ENCODE measurements around the gene ZNF277. TPM values are rescaled to one million over a fixed set of nuclear protein-coding genes. Genes with fewer than 3 reads are reported as not detected.

ZNF277 gene
- polyA plus RNA-seq, 3 donors, result 36.2 to 43.3 (median 38.6) TPM

Other genes starting within 250 kb of the ZNF277 start
- 10 to 100 TPM; 20.5 to 27.6 (median 24.6) TPM for gene DOCK4, start 296 bp upstream of the ZNF277 start, polyA plus RNA-seq (ENCODE audit: insufficient read length in 3 of 3)
- 10 to 100 TPM; 34.2 to 45.0 (median 41.6) TPM for gene IFRD1, start 243.8 kb downstream of the ZNF277 start, polyA plus RNA-seq (ENCODE audit: insufficient read length in 3 of 3)